Tibial nerve (tissue), 4 donors: ENCODE data around the gene ELMOD2. TPM values are rescaled to one million over a fixed set of nuclear protein-coding genes. Genes with fewer than 3 reads are reported as not detected.

Source experiments
- DNase-seq, 2 donors: peaks; one replicate each; pipeline ENCODE4 v3.0.0-alpha.2; 2019; ENCODE audit warnings: low spot score in 2 of 2
- H3K27ac ChIP-seq, 4 donors: fragments of 200-600 bp; sonication (generic) in 3 of 4; one replicate each; pipeline ENCODE4 v1.5.1; 2017 to 2019; ENCODE audit warnings: mild to moderate bottlenecking in 1 of 4
- H3K27me3 ChIP-seq, 2 donors: fragments of 200-600 bp; sonication (generic) in 1 of 2; one replicate each; pipeline versions ENCODE4 v1.5.1 to v1.6.0; 2017 to 2019
- H3K36me3 ChIP-seq, 3 donors: fragments of 200-600 bp; sonication (generic); one replicate each; pipeline ENCODE4 v1.5.1; 2018 to 2019
- H3K4me1 ChIP-seq, 4 donors: fragments of 200-600 bp; sonication (generic) in 3 of 4; one replicate each; pipeline ENCODE4 v1.5.1; 2017 to 2019
- H3K4me3 ChIP-seq, 4 donors: fragments of 200-600 bp; sonication (generic) in 3 of 4; one replicate each; pipeline ENCODE4 v1.5.1; 2017 to 2019; ENCODE audit warnings: mild to moderate bottlenecking in 1 of 4, moderate library complexity in 1 of 4
- H3K9me3 ChIP-seq, 4 donors: fragments of 200-600 bp; sonication (generic) in 3 of 4; one replicate each; pipeline ENCODE4 v1.5.1; 2017 to 2019
- EP300 ChIP-seq, 2 donors: sonication (generic); formaldehyde crosslinking; IDR thresholded peaks; one replicate each; pipeline ENCODE4 v1.6.1; 2017; ENCODE audit warnings: antibody characterized with exemption in 2 of 2, mild to moderate bottlenecking in 1 of 2
- POLR2A ChIP-seq, 2 donors: fragments of 450-650 bp; IDR thresholded peaks; one replicate each; pipeline ENCODE4 v1.6.1; 2017; ENCODE audit warnings: antibody characterized with exemption in 2 of 2, mild to moderate bottlenecking in 2 of 2, moderate library complexity in 2 of 2
- WGBS, 2 donors: methylation state at CpG; one replicate each; pipeline ENCODE4 v1.1.5; 2018; 5-methylcytosine and 5-hydroxymethylcytosine counted together
- total RNA-seq, 4 donors: library from RNA; depleted of rRNA; stranded (reverse); fragments of >200 nt; gene quantifications; one replicate each; pipeline ENCODE4 v1.1.0, GENCODE V29; 2016
- TF ChIP-seq, protein P1 (sequence below), 5 experiments: fragments of 200-600 bp in 3 of 5; fragments of 450-650 bp in 2 of 5; sonication (generic) in 3 of 5; IDR thresholded peaks; one replicate each; pipeline ENCODE4 v1.5.1; 2016 to 2019; ENCODE audit warnings: antibody characterized with exemption in 5 of 5, mild to moderate bottlenecking in 3 of 5, moderate library complexity in 2 of 5

Gene ELMOD2
- total RNA-seq, 4 donors from 2014 or later = 23.4 to 56.7 (median 30.3) TPM

DNA sequence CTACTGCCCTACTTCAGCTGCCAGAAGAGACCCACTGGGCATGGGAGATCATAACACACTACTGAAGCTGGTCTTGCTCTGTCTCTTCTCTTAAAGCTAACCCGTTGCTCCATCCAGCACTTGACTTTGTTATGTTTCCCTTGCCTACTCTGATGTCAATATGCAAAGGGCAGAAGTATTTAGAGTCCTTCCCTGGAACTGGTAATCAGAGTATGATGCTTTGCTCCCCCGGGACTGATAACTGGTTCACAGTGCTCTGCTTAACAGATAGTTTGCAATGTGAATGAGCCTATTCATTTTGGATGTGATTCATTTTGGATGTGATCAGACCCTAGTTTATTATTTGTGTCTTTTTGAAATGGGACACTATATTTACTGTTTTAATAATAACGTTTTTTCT lies 57.1 kb downstream of the ELMOD2 start:
- no peak overlapping the region for H3K27ac ChIP-seq
- H3K36me3 ChIP-seq = no peaks in the 10 kb centered on the region
- TF ChIP-seq EP300 (IDR thresholded peaks at IDR 0.05) (no peak), POLR2A (IDR thresholded peaks at IDR 0.05) (no peak)
- TF ChIP-seq, protein P1, sequence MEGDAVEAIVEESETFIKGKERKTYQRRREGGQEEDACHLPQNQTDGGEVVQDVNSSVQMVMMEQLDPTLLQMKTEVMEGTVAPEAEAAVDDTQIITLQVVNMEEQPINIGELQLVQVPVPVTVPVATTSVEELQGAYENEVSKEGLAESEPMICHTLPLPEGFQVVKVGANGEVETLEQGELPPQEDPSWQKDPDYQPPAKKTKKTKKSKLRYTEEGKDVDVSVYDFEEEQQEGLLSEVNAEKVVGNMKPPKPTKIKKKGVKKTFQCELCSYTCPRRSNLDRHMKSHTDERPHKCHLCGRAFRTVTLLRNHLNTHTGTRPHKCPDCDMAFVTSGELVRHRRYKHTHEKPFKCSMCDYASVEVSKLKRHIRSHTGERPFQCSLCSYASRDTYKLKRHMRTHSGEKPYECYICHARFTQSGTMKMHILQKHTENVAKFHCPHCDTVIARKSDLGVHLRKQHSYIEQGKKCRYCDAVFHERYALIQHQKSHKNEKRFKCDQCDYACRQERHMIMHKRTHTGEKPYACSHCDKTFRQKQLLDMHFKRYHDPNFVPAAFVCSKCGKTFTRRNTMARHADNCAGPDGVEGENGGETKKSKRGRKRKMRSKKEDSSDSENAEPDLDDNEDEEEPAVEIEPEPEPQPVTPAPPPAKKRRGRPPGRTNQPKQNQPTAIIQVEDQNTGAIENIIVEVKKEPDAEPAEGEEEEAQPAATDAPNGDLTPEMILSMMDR (IDR thresholded peaks at IDR 0.05) = no peak
- H3K9me3 ChIP-seq = no peaks in the 10 kb centered on the region
- WGBS, 2 donors = 40 to 46% methylated on average over 3 of the region's 3 CpGs
- no peak for DNase-seq
- no peaks in the 10 kb centered on the region for H3K4me1 ChIP-seq
- no peak overlapping the region for H3K4me3 ChIP-seq
- peaks cover 0 to 34% of the 10 kb centered on the region in 2 donors for H3K27me3 ChIP-seq

GRCh38 chr4:140584439-140584838 lies 60.5 kb downstream of the ELMOD2 start:
- no peaks in the 10 kb centered on the region for H3K4me1 ChIP-seq
- DNase-seq = no peak
- peaks cover 0 to 11% of the 10 kb centered on the region in 2 donors for H3K27me3 ChIP-seq
- H3K9me3 ChIP-seq = no peaks in the 10 kb centered on the region
- 31 to 35% methylated on average over 1 of the region's 1 CpG for WGBS, 2 donors
- H3K36me3 ChIP-seq = no peaks in the 10 kb centered on the region
- H3K27ac ChIP-seq = no peak overlapping the region
- TF ChIP-seq, protein P1 (IDR thresholded peaks at IDR 0.05) = no peak
- no peak for TF ChIP-seq EP300 (IDR thresholded peaks at IDR 0.05)
- no peak for TF ChIP-seq POLR2A (IDR thresholded peaks at IDR 0.05)
- H3K4me3 ChIP-seq = no peak overlapping the region

DNA sequence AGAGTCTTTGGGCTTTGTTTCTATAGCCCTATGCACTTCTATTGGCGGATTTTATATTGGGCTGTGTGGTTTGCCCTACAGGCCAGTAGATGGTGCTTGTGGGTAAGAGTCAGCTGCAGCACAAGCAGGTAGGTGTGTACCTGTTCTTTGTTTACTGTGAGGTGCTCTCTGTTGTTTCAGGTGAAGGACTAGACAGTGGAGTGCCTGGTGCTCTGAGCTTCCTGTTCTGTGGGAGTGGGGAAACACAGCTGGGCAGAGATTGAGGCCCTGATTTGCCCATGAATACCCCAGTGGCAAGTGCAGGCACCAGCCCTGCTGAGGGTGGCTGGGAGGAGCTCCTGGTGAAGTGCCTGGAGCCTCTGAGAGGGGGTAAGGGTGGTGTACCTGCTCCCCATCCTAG lies 71.1 kb downstream of the ELMOD2 start:
- no peaks in the 10 kb centered on the region for H3K36me3 ChIP-seq
- no peaks in the 10 kb centered on the region for H3K4me1 ChIP-seq
- no peak overlapping the region for H3K27ac ChIP-seq
- no peak for TF ChIP-seq EP300 (IDR thresholded peaks at IDR 0.05)
- TF ChIP-seq, protein P1 (IDR thresholded peaks at IDR 0.05) = peak in 1 of 5 experiments; percentile 23
- DNase-seq = no peak
- H3K9me3 ChIP-seq = peaks cover 0 to 5% (median 0%) of the 10 kb centered on the region in 4 donors
- no peak overlapping the region for H3K4me3 ChIP-seq
- 45 to 64% methylated on average over 1 of the region's 1 CpG for WGBS, 2 donors
- H3K27me3 ChIP-seq = no peaks in the 10 kb centered on the region

- TF ChIP-seq, protein P1 (IDR thresholded peaks at IDR 0.05) = no peak
- no peak for TF ChIP-seq EP300 (IDR thresholded peaks at IDR 0.05)
- TF ChIP-seq POLR2A (IDR thresholded peaks at IDR 0.05) = no peak
- no peaks in the 10 kb centered on the region for H3K27me3 ChIP-seq
These were observed 76.4 kb downstream of the ELMOD2 start for GRCh38 chr4:140600408-140600807.

DNA sequence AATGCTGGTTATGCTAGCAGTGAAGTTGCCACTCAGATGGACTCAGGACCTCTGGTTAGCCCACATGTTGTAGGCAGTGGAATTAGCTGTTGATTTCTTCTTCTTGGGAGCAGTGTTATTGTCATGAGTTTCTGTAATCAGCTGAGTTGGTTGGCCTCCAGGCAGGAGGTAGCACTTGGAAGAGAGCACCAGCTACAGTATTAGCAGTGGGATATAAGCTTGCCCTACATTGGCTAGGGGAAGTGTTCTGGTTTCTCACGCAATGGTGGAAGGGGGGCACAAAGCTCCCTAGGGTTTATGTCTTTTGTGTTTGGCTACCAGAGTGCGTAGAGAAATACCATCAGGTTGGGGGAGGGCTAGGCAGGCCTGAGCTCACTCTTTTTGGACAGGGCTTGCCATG lies 78.7 kb downstream of the ELMOD2 start:
- Histone ChIP-seq H3K4me1 (no peaks in the 10 kb centered on the region), H3K4me3 (no peak overlapping the region), H3K27ac (no peak overlapping the region), H3K36me3 (no peaks in the 10 kb centered on the region), H3K27me3 (no peaks in the 10 kb centered on the region), H3K9me3 (no peaks in the 10 kb centered on the region)
- no peak for DNase-seq
- TF ChIP-seq POLR2A (IDR thresholded peaks at IDR 0.05) (no peak), EP300 (IDR thresholded peaks at IDR 0.05) (no peak)
- TF ChIP-seq, protein P1 (IDR thresholded peaks at IDR 0.05) = no peak
- WGBS, 2 donors = 70 to 88% methylated on average over 2 of the region's 2 CpGs

More at GRCh38 chr4:140600408-140600807, 76.4 kb downstream of the ELMOD2 start:
- Histone ChIP-seq H3K27ac (no peak overlapping the region), H3K4me3 (no peak overlapping the region), H3K9me3 (no peaks in the 10 kb centered on the region), H3K4me1 (no peaks in the 10 kb centered on the region), H3K36me3 (no peaks in the 10 kb centered on the region)
- no peak for DNase-seq
- WGBS, 2 donors = 80 to 84% methylated on average over 7 to 8 of the region's 8 CpGs
